GM12878 (cell line): ENCODE measurements around the gene NPAS2. TPM values are rescaled to one million over a fixed set of nuclear protein-coding genes. Genes with fewer than 3 reads are reported as not detected.

Experiments used
- ATAC-seq: fragments of 200-7000 bp; cut with Tn5 transposase; 3 replicates; pipeline ENCODE4 v1.9.1; 2020; ENCODE audit warnings: mild to moderate bottlenecking, moderate library complexity
- BruUV-seq: library from RNA; stranded (reverse); fragments of 400-500 nt; replicated peaks from 2 replicates; lab custom pipeline; 2021; lab: Mats Ljungman, UMichigan
- CTCF ChIA-PET: fragments of 300-600 bp; sonication (Branson Sonifier 250); formaldehyde crosslinking; extraction: SDS; loops from one replicate; lab custom pipeline; 2021; ENCODE audit warnings: inconsistent platforms; lab: Yijun Ruan, JAX
- POLR2A ChIA-PET: fragments of 350-600 bp; formaldehyde crosslinking; extraction: SDS; loops from one replicate; lab custom pipeline; 2021; ENCODE audit warnings: inconsistent platforms; lab: Charles Lee
- RAD21 ChIA-PET: fragments of 300-600 bp; sonication (Branson Sonifier 250); formaldehyde crosslinking; loops from one replicate; lab custom pipeline; 2023; ENCODE audit warnings: antibody characterized with exemption; ENCODE audit not compliant: unreplicated experiment; lab: Charles Lee
- SMC1A ChIA-PET: fragments of 300-600 bp; sonication (Branson Sonifier 250); formaldehyde crosslinking; loops from one replicate; lab custom pipeline; 2023; ENCODE audit not compliant: unreplicated experiment, uncharacterized antibody; lab: Charles Lee
- DNase-seq: peaks from one replicate; pipeline ENCODE4 v3.0.0-alpha.2; 2011; ENCODE audit warnings: low read depth, low spot score
- FAIRE-seq: peaks from 3 replicates; lab custom pipeline; 2011; peaks lifted over from hg19 to GRCh38; lab: Jason Lieb, UNC
- H2AFZ ChIP-seq: 2 replicates; pipeline ENCODE4 v1.6.0; 2011; ENCODE audit warnings: low read depth, low read length, control low read depth; ENCODE audit not compliant: control insufficient read depth
- H3K27ac ChIP-seq: 2 replicates; pipeline ENCODE4 v1.5.1; 2011; ENCODE audit warnings: control low read depth; ENCODE audit not compliant: control insufficient read depth, insufficient read depth
- H3K27me3 ChIP-seq, 2 experiments: replicated peaks in 1 of 2; 2 replicates each; pipeline versions ENCODE4 v1.6.0 to v1.6.1; 2011; ENCODE audit warnings: low read length in 1 of 2; ENCODE audit not compliant: control insufficient read depth in 2 of 2, insufficient read depth in 2 of 2
- H3K36me3 ChIP-seq, 2 experiments: 2 replicates each; pipeline ENCODE4 v1.5.1; 2011; ENCODE audit warnings: low read length in 1 of 2; ENCODE audit not compliant: control insufficient read depth in 2 of 2, insufficient read depth in 2 of 2
- H3K4me1 ChIP-seq: 2 replicates; pipeline ENCODE4 v1.6.1; 2011; ENCODE audit warnings: mild to moderate bottlenecking, low read length, moderate library complexity, mixed read lengths; ENCODE audit not compliant: control insufficient read depth, insufficient read depth
- H3K4me2 ChIP-seq: 2 replicates; pipeline ENCODE4 v1.6.0; 2011; ENCODE audit warnings: control low read depth; ENCODE audit not compliant: control insufficient read depth, insufficient read depth
- H3K4me3 ChIP-seq: fragments of 200-600 bp; sonication (generic); 2 replicates; pipeline ENCODE4 v1.5.1; 2016
- H3K79me2 ChIP-seq: 2 replicates; pipeline ENCODE4 v1.6.0; 2011; ENCODE audit warnings: low read length; ENCODE audit not compliant: control insufficient read depth, insufficient read depth
- H3K9ac ChIP-seq: 2 replicates; pipeline ENCODE4 v1.8.0; 2011; ENCODE audit warnings: low read length, control low read depth, mixed read lengths; ENCODE audit not compliant: control insufficient read depth, insufficient read depth
- H3K9me3 ChIP-seq: replicated peaks from 3 replicates; pipeline ENCODE4 v1.5.1; 2011; ENCODE audit warnings: mild to moderate bottlenecking, low read length; ENCODE audit not compliant: control insufficient read depth, insufficient read depth
- H4K20me1 ChIP-seq: 2 replicates; pipeline ENCODE4 v1.6.0; 2011; ENCODE audit not compliant: control insufficient read depth, insufficient read depth
- KDM1A ChIP-seq: fragments of 200-600 bp; sonication (generic); IDR thresholded peaks from 2 replicates; pipeline ENCODE4 v1.6.1; 2016; ENCODE audit warnings: borderline replicate concordance
- RBBP5 ChIP-seq: fragments of 200-600 bp; sonication (generic); conservative IDR thresholded peaks from 2 replicates; pipeline ENCODE4 v1.6.1; 2016
- RELA ChIP-seq: fragments of 450-650 bp; IDR thresholded peaks from 2 replicates; pipeline ENCODE4 v1.8.0; 2014; ENCODE audit warnings: borderline replicate concordance; ENCODE audit not compliant: partially characterized antibody
- SMAD5 ChIP-seq: IDR thresholded peaks from 2 replicates; pipeline ENCODE4 v1.6.1; 2016; ENCODE audit warnings: antibody characterized with exemption, low read depth
- STAT1 ChIP-seq: fragments of 450-650 bp; conservative IDR thresholded peaks from 2 replicates; pipeline ENCODE4 v1.6.1; 2014; ENCODE audit warnings: antibody characterized with exemption, mild to moderate bottlenecking
- STAT3 ChIP-seq: IDR thresholded peaks from 2 replicates; pipeline ENCODE4 v1.6.1; 2011; ENCODE audit warnings: low read depth, low read length, improper control_type of control experiment
- TBL1XR1 ChIP-seq: IDR thresholded peaks from 2 replicates; pipeline ENCODE4 v1.6.1; 2012; ENCODE audit warnings: low read depth, low read length, improper control_type of control experiment
- TCF7 ChIP-seq: IDR thresholded peaks from 2 replicates; pipeline ENCODE4 v1.6.1; 2014; ENCODE audit warnings: antibody characterized with exemption, borderline replicate concordance
- WRNIP1 ChIP-seq: IDR thresholded peaks from 2 replicates; pipeline ENCODE4 v1.6.1; 2011; ENCODE audit warnings: low read depth, low read length, improper control_type of control experiment, borderline replicate concordance
- ZBED1 ChIP-seq: IDR thresholded peaks from 2 replicates; pipeline ENCODE4 v1.6.1; 2016; ENCODE audit warnings: borderline replicate concordance
- WGBS: methylation state at CpG from one replicate; pipeline ENCODE4 v1.1.6; 2016; ENCODE audit warnings: low lambda C conversion rate; ENCODE audit not compliant: insufficient replicate concordance, insufficient coverage; ENCODE audit errors: missing lambda C conversion rate; 5-methylcytosine and 5-hydroxymethylcytosine counted together
- in situ Hi-C: fragments of 300-500 bp; cut with MboI; formaldehyde crosslinking; loops from 9 replicates; pipeline ENCODE4 v1.14.3; 2018; ENCODE audit warnings: mixed read lengths
- intact Hi-C: fragments of 100-400 bp; cut with micrococcal nuclease; formaldehyde crosslinking; loops from one replicate; pipeline ENCODE4 v1.14.2; 2022; ENCODE audit not compliant: unreplicated experiment
- polyA plus RNA-seq, 11 experiments: library from polyadenylated mRNA; depleted of rRNA in 4 of 11; unstranded in 6 of 11; stranded (reverse) in 5 of 11; fragments of >200 nt; fragmentation: Nextera tagmentation in 4 of 11; fragmentation: Illumina TruSeq in 1 of 11; extraction: Ambion mirVana in 4 of 11; extraction: Trizol in 1 of 11; gene quantifications; 1 replicate in 1 of 11; 2 replicates in 10 of 11; pipeline versions ENCODE4 v1.2.1 to v1.2.3, GENCODE V29; 2011 to 2016; ENCODE audit warnings: inconsistent platforms in 2 of 11, missing spikeins in 2 of 11, low read depth in 1 of 11
- total RNA-seq, 4 experiments: library from RNA; depleted of rRNA in 3 of 4; stranded (reverse); fragments of >200 nt in 3 of 4; fragmentation: Illumina TruSeq in 1 of 4; extraction: Trizol in 1 of 4; gene quantifications; 2 replicates each; pipeline versions ENCODE4 v1.2.1 to v1.2.3, GENCODE V29; 2013 to 2021

The NPAS2 gene
- total and polyA plus RNA-seq, 10 of the 15 experiments (the other 5 are each of a cell fraction or from before 2014, with no cell fraction given) = 0.08 TPM; not detected in 9

DNA sequence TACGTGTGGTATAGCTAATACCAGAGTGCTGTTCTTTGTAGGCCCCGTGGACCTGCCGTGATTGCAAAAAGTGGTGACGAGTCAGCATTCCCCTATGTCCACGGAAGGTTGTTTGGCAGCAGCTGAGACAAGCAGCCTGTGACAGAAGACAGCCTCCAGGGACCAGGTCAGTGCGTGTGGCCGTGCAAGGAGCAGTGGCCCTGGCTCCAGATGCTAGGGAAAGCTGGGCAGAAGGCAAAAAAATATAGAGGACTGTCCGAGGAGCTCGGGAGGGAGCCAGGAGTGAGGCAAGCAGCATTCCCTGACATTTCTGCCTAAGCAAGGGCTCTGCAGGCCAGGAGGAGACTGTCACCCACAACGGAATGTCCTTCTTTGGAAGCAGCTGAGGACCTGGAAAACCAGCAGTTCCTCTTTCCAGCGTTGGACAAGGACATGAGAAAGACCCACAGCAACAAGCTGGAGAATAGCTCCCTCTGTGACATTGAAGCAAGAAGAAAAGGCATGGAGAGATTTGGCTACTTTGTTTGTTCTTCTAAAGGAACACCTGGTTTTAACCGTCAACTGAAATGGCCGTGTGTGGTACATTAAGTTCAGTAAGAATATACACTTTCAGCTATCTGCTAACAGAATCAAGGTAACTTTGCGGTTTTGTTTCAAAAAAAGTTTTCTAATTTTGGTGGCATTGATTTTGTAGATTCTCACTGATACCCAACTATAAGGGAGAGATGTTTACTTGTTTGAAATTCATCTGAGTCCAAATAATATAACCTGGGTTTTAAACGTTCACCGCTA is 58.3 kb downstream of the NPAS2 start:
- DNase-seq = no peak
- Histone ChIP-seq H2AFZ (no peak overlapping the region), H3K4me1 (no peaks in the 10 kb centered on the region), H3K9ac (no peak overlapping the region), H3K4me3 (no peak overlapping the region), H3K27ac (no peak overlapping the region), H3K4me2 (no peak overlapping the region), H4K20me1 (no peaks in the 10 kb centered on the region)
- in situ Hi-C loops = no loop called here
- ATAC-seq = no peak
- RAD21 ChIA-PET = no interaction called here
- FAIRE-seq = no peak
- 35% methylated on average over 16 of the region's 16 CpGs for WGBS
- intact Hi-C loops = no loop called here
- TF ChIP-seq SMAD5 = no peak
- TF ChIP-seq TBL1XR1 = no peak
- TF ChIP-seq, all 136 proteins: peak for 0
- no TSS peak for BruUV-seq
- H3K79me2 ChIP-seq = no peaks in the 10 kb centered on the region
- ChIA-PET SMC1A (no interaction called here), POLR2A (no interaction called here), CTCF (interaction anchor here (1.7 kb wide), 1 partner anchor 11 kb away, joined by 4 read pairs; no protein-coding TSS in a partner anchor)
- H3K27me3 ChIP-seq = no peaks in the 10 kb centered on the region; a peak in 1 of 4 replicates
- no peaks in the 10 kb centered on the region for H3K9me3 ChIP-seq
- H3K36me3 ChIP-seq = no peaks in the 10 kb centered on the region

DNA sequence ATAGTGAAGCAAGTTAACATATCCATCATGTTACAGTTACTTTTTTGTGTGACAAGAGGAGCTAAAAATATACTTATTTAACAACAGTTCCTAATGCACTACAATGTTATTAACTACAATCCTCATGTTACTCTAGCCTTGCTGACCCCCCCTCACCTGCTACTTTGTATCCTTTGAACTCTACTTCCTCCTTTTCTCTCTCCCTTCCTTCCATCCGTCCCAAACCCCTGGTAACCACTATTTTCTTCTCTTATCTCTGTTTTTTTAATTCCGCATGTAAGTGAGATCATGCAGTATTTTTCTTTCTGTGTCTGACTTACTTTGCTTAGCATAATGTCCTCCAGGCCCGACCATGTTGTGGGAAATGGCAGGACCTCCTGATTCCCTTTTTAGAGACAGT is 59.4 kb downstream of the NPAS2 start:
- Histone ChIP-seq H3K9ac (no peak overlapping the region), H3K4me3 (no peak overlapping the region), H3K4me2 (no peak overlapping the region), H2AFZ (no peak overlapping the region), H3K27ac (no peak overlapping the region), H3K27me3 (no peaks in the 10 kb centered on the region; a peak in 1 of 4 replicates), H4K20me1 (no peaks in the 10 kb centered on the region), H3K9me3 (no peaks in the 10 kb centered on the region), H3K79me2 (no peaks in the 10 kb centered on the region), H3K4me1 (peaks cover 3% of the 10 kb centered on the region; the same call in 1 of the 2 replicates), H3K36me3 (no peaks in the 10 kb centered on the region)
- in situ Hi-C loops = no loop called here
- WGBS = 49% methylated on average over 3 of the region's 3 CpGs
- RAD21 ChIA-PET = no interaction called here
- no peak for FAIRE-seq
- TF ChIP-seq WRNIP1 (no peak), TCF7 (no peak), STAT1 (no peak), RELA (no peak), KDM1A (no peak), ZBED1 (no peak), STAT3 (no peak), RBBP5 (no peak)
- CTCF ChIA-PET = no interaction called here
- no TSS peak for BruUV-seq
- intact Hi-C loops = no loop called here
- SMC1A ChIA-PET = no interaction called here
- no peak for DNase-seq
- POLR2A ChIA-PET = no interaction called here
- ATAC-seq = no peak
